NB4 (cell line): ENCODE measurements around the gene L3HYPDH.

ENCODE experiments used
- DNase-seq: peaks from one replicate; pipeline ENCODE4 v3.0.0; 2010; ENCODE audit warnings: low read depth
- H3K4me3 ChIP-seq: one replicate; pipeline ENCODE4 v1.5.1; 2011; ENCODE audit warnings: mild to moderate bottlenecking, low read depth, low read length, moderate library complexity
- CTCF ChIP-seq: IDR thresholded peaks from one replicate; pipeline ENCODE4 v1.5.1; 2012; ENCODE audit warnings: low read depth, low read length
- MAX ChIP-seq: IDR thresholded peaks from 2 replicates; pipeline ENCODE4 v1.6.1; 2011; ENCODE audit warnings: low read depth, low read length
- MYC ChIP-seq: IDR thresholded peaks from 2 replicates; pipeline ENCODE4 v1.6.1; 2011; ENCODE audit warnings: low read depth, low read length
- POLR2A ChIP-seq: IDR thresholded peaks from 2 replicates; pipeline ENCODE4 v1.6.1; 2011; ENCODE audit warnings: mild to moderate bottlenecking; ENCODE audit not compliant: insufficient read length; ENCODE audit errors: extremely low read depth

L3HYPDH gene

GRCh38 chr14:59483819-59484638, at the start of gene L3HYPDH, which contains the start of gene JKAMP:
Gene L3HYPDH (minus strand): TSS chr14:59484408. CDS start chr14:59484316, 92 bp downstream.
Gene JKAMP (plus strand): TSS chr14:59484517. CDS start chr14:59484590, 73 bp downstream.
- peak within 1 kb of the TSS; percentile 98 for H3K4me3 ChIP-seq
- peak; percentile 96 for DNase-seq
- TF ChIP-seq CTCF (peak; percentile 53), POLR2A (peak; percentile 97), MYC (peak; percentile 87), MAX (peak; percentile 88)

- H3K4me3 ChIP-seq = no peak overlapping the region
- TF ChIP-seq MYC (no peak), POLR2A (no peak), MAX (no peak), CTCF (no peak)
- no peak for DNase-seq
Measured at GRCh38 chr14:59532419-59532818, 48.2 kb upstream of the L3HYPDH start.

- DNase-seq = no peak
Measured at GRCh38 chr14:59530349-59530748, 46.1 kb upstream of the L3HYPDH start.

DNA sequence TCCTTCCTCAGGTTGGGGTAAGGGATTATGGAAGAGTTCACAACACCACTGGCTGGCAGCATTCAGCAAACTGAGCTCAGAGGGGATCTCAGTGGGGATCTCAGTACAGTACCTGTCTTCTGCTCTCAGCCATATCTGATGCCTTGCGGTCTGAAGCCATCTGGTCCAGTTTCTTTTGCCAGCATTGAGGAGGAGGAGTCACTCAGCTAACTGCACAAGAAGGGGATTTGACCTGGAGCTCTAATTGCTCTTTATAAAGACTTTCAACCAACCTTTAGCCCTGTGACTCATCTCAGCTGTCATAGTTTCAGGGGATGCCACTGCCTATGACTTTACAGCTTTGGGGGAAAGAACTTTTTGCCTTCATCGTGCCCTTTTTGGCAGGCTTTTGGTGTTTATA, 45.0 kb upstream of the L3HYPDH start:
- no peak for DNase-seq
- H3K4me3 ChIP-seq = no peak overlapping the region

More at GRCh38 chr14:59530349-59530748, 46.1 kb upstream of the L3HYPDH start:
- no peak overlapping the region for H3K4me3 ChIP-seq
- TF ChIP-seq MYC = no peak
- no peak for TF ChIP-seq POLR2A
- no peak for TF ChIP-seq MAX
- no peak for TF ChIP-seq CTCF

GRCh38 chr14:59520224-59520623, 36.0 kb upstream of the L3HYPDH start:
- DNase-seq = no peak
- no peak for TF ChIP-seq MAX
- TF ChIP-seq CTCF = no peak
- no peak for TF ChIP-seq POLR2A
- no peak for TF ChIP-seq MYC
- no peak overlapping the region for H3K4me3 ChIP-seq

More for the DNA sequence above, 45.0 kb upstream of the L3HYPDH start:
- TF ChIP-seq MYC = no peak
- no peak for TF ChIP-seq CTCF
- TF ChIP-seq POLR2A = no peak
- no peak for TF ChIP-seq MAX
